Left forelimb (tissue), 1 donor: Measurements from ENCODE around the gene AASS.

Experiments
- DNase-seq: peaks from one replicate; pipeline ENCODE4 v3.0.0-alpha.2; 2018; ENCODE audit warnings: low spot score

Gene AASS

DNA sequence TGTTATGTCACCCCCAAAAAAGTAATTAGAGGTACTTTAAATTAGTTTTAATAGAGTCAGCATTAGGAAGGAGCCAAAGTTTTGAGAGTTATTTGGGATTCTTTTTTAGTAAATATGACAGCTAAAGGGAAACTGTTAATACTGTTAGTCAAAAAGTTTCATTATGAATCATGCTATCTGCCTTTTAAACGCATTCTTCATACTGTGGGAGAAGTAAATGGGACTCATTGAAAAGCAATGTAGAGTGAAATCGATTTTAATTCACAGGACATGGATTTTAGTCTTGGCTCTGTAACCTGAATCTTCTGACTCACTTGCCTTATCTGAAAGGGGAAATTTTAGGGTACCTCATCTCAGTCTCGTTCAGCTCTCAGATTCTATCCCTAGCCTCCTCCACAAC is 105.1 kb downstream of the AASS start:
- no peak for DNase-seq

DNA sequence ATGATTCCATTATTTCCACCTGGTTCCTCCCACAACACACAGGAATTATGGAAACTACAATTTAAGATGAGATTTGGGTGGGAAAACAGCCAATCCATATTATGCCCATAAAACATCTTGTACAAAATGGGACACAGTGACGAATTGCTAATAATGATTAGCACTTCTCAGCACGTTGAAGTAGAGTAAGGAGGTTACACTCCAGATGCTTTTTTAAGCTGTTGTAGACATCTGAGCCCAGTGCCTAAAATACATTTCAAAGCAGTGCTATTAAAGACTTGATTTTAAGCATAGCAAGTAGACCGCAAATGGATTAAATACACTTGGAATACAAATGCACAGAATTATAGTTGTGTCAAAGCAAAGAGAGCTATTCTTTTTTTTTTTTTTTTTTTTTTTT is 105.9 kb downstream of the AASS start:
- DNase-seq, result no peak

DNA sequence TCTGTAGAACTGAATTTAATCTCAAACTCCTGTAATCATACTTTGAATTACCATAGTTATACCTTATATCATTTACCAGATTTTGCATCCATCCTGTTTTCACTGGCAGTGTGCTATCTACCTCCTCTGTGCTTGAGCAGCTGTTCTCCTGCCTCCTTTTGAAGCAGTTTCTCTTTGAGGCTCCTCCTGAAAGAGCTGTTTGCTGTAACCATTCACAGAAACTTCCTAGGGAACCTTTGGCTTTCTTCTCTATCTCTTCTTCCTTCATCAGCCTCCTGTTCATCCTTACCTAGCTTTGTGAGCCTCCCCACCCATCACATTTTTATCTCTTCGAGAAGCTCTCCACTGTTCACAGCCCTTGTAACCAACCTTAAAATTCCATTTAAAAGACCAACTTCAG is 108.2 kb downstream of the AASS start:
- DNase-seq, result no peak

DNA sequence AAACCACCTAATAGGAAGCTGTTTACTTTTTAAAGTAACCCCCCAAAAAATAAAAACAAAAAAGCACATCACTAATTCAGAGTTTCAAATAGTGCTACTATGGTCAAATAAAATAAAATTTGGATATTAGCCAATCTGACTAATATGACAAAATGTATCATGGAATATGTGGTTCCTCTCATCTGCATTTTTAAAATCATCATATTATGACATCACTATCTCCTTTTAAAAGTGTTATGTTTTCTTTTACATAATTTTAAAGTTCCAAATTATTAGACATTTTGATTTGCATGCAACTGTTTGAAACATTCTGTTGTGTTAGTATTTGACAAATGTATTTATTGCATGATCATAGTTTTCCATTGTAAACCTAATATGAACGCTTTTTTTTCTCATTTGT is 110.4 kb downstream of the AASS start:
- no peak for DNase-seq

DNA sequence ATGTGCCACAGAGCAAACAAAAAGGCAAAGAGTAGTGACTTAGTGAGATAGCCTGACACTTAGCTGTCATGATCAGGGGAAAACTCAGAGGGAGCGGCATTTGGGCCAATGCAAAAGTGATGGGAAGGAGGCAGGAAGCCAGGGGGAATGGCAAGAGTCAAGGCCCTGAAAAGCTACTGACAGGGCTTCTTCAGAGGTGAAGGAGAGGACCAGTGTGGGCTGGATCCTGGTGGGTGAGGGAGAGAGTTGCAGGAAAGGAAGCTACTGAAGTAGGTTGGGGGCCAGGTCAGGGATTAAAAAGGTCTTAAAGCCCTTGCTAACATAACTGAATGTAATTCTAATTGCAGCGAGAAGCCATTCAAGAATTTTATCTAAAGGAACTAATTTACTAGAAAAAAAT is 117.0 kb downstream of the AASS start:
- no peak for DNase-seq
